Measurements from ENCODE around the gene FAM162A.
"Not testable (repeated sequence)": the region's sequence is repeated elsewhere in the genome, so short reads cannot be mapped to it uniquely, and the experiment has no call there.

FAM162A gene

DNA sequence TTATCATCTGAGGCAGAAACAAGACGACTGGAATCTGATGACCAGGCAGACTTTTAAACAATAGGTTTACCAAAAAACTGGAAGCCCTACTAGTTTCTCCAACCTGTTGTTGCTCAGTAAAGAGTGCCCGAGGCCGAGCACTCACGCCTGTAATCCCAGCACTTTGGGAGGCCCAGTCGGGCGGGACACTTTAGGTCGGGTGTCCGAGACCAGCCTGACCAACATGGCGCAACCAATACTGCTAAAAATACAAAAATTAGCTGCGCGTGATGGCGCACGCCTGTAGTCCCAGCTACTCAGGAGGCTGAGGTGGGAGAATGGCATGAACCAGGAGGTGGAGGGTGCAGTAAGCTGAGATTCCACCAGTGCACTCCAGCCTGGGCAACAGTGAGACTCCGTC, 33.0 kb downstream of the FAM162A start:
- DNase-seq (ENCODE audit: low read depth, low spot score), result no peak

DNA sequence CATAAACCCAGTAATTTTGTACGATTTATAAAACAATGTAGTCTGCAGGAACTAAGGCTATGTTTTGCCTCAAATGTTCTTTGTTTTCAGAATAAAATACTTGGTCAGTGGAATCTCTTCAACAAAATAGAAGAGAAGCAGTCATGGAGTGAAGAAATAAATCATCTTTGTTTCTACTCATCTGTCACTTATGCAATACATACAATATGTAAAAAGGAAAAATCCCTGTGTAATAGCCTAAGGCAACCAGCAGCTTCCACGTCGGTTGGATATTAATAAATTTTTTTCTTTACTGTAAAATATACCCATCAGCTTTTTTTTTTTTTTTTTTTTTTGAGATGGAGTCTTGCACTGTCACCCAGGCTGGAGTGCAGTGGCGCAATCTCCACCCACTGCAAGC, 37.1 kb downstream of the FAM162A start:
- no peak for DNase-seq (ENCODE audit: low read depth, low spot score)

DNA sequence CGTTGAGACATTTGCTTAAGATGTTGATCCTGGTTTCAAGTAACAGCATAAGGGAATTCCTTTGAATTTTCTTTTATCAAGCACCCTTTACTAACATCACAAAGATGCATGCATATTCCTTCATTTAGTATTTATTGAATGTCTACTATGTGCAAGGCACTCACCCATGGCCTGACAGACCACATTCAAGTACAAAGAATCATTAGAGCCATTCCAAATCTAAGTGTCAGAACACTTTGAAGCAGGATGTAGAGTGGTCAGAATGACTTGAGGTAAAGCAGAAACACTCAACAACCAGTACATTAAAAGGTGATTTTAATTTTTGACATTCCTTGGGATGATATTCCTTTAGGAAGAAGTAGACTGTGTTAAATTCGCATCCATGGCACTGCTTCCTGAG, 37.9 kb downstream of the FAM162A start:
- no peak for DNase-seq (ENCODE audit: low read depth, low spot score)

DNA sequence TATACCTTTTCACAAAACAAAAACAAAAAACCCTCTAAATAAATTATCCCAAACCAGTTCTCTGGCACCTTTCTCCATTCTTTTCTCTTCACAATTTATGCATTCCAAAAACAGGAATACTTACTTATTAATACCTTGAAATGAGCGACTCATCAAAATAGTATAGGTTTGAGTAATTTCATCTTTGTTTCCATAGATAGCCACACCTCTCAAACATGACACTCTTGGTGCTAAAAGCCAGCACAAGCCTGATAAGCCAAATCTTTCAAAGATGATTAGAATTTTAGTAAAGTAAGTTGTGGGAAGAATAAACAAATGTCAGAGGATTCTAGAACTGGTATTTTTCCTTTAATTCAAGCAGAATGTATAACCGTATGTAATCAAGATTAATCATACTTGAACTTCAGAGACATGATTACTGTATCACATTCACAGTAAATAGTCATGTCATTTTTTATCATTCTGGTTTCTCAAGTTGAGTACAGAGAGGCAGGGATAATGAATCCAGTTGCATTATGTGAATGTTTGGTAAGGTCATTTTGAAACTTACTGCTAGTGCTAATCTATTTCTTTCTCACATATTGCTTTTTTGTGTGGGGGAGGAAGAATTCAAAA, 44.0 kb downstream of the FAM162A start:
- no peak for DNase-seq (ENCODE audit: low read depth, low spot score)

DNA sequence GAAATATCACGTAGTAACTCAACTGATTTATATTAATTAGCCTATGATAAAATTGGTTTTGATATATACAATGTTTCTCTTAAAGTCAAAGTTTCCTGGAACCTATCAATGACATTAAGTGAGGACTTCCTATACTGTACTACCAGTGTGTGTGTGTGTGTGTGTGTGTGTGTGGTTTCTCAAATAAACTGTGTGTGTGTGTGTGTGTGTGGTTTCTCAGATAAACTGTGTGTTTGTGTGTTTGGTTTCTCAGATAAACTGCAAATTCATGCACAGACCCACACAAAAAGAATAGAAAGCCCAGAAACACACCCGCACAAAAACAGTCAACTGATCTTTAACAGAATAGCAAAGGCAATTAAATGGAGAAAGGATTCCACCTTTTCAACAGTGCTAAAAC, 46.4 kb downstream of the FAM162A start:
- DNase-seq (ENCODE audit: low read depth, low spot score), result no peak

DNA sequence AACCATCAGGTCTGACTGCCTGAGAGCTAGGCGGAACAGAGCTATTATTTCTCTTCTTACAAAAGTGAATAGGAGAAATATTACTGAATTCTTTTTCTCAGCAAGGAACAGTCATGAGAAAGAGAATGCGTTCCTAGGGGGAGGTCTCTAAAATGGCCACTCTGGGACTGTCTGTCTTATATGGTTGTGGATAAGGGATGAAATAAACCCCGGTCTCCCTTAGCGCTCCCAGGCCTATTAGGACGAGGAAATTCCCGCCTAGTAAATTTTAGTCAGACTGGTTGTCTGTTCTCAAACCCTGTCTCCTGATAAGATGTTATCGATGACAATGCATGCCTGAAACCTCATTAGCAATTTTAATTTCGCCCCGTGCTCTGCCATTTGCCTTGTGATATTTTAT, 52.0 kb downstream of the FAM162A start:
- no peak for DNase-seq (ENCODE audit: low read depth, low spot score)

DNA sequence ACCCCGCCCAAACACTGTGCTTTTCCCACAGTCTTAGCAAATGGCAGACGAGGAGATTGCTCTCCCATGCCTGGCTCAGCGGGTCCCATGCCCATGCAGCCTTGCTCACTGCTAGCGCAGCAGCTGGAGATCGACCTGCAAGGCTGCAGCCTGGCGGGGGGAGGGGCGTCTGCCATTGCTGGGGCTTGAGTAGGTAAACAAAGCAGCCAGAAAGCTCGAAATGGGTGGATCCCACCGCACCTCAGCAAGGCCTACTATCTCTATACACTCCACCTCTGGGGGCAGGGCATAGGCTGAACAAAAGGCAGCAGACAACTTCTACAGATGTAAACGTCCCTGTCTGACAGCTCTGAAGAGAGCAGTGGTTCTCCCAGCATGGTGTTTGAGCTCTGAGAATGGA, 59.1 kb downstream of the FAM162A start:
- no peak for DNase-seq (ENCODE audit: low read depth, low spot score)

DNA sequence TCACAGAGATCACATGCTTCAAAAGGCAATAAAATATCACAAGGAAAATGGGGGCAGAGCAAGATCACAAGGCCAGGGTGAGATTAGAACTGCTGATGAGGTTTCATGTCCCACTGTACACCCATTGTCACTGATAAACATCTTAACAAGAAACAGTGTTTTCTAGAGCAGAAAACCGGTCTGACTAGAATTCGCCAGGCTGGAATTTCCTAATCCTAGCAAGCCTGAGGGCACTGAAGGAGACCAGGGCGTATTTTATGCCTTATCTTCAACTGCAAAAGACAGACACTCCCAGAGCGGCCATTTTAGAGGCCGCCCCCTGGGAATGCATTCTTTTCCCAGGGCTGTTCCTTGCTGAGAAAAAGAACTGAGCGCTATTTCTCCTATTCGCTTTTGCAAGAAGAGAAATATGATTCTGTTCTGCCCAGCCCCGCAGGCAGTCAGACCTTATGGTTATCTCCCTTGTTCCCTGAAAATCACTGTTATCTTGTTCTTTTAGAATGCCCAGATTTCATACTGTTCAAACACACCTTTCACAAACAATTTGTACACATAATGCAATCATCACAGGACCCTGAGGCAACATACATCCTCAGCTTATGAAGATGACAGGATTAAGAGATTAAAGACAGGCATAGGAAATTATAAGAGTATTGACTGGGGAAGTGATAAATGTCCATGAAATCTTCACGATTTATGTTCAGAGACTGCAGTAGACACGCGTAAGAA, 59.9 kb downstream of the FAM162A start:
- not testable (repeated sequence) for DNase-seq (ENCODE audit: low read depth, low spot score)

DNA sequence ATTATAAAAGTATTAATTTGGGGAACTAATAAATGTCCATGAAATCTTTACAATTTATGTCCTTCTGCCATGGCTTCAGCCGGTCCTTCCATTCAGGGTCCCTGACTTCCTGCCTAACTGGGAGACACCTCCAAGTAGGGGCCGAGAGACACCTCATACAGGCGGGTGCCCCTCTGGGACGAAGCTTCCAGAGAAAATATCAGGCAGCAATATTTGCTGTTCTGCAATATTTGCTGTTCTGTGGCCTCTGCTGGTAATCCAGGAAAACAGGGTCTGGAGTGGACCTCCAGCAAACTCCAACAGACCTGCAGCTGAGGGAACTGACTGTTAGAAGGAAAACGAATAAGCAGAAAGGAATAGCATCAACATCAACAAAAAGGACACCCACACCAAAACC, 60.5 kb downstream of the FAM162A start:
- not testable (repeated sequence) for DNase-seq (ENCODE audit: low read depth, low spot score)

DNA sequence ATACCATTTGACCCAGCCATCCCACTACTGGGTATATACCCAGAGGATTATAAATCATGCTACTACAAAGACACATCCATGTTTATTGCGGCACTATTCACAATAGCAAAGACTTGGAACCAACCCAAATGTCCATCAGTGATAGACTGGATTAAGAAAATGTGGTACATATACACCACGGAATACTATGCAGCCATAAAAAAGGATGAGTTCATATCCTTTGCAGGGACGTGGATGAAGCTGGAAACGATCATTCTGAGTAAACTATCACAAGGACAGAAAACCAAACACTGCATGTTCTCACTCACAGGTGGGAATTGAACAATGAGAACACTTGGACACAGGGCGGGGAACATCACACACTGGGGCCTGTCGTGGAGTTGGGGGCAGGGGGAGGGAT, 64.2 kb downstream of the FAM162A start:
- DNase-seq (ENCODE audit: low read depth, low spot score), result not testable (repeated sequence)

DNA sequence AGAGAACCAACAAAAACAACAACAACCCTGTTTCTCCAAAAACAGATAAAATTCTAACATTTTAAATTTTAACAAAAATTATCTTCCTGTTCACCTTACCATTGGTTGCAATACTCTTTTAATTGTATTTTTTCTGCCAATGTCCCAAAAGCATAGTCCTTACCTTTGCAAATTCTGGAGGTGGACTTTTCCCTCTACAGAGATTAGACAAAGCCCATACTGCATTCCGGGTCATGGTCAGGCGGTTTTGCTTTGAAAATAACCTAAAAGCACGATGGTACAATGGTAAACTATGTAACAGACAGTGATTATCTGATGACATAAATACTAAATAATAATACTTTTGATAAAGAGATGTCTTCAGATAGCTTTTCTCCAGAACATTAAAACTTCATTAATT, 67.4 kb downstream of the FAM162A start:
- DNase-seq (ENCODE audit: low read depth, low spot score), result no peak

DNA sequence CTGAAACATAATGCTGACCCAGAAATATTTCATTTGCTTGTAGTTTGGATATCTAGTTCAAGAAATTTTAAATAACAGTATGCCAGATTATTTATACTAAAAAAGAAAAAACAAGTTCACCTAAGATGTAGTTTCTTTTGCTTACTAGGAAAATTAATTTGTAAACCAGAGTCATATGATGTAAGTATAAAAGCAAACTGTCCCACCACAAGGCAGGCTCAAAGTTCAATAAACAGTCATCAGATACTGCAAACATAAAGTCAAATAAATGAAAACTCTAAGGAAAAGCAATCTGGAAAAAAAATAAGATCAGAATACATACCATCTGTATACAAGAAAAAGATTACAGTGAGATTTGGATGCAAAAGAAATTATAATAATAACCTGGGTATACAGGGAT, 72.1 kb downstream of the FAM162A start:
- no peak for DNase-seq (ENCODE audit: low read depth, low spot score)

DNA sequence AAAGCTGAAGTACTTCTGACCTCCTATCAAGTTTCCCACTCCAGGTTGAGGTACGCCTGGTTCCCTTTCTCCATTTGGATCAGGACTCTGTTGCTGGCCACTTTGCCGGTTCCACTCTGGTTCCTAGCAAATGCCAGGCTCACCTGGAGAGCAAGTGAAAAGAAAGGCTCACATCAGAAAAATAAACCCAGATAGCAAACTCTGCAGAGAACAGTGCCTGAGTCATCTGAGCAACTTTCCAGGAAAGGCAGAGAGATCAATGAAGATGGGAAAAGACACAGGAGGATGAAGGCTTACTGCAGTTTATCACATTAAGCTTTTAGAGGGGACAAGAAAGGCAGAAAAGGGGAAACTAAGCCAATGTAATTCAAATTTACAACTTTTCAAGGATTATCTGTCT, 73.7 kb downstream of the FAM162A start:
- no peak for DNase-seq (ENCODE audit: low read depth, low spot score)

DNA sequence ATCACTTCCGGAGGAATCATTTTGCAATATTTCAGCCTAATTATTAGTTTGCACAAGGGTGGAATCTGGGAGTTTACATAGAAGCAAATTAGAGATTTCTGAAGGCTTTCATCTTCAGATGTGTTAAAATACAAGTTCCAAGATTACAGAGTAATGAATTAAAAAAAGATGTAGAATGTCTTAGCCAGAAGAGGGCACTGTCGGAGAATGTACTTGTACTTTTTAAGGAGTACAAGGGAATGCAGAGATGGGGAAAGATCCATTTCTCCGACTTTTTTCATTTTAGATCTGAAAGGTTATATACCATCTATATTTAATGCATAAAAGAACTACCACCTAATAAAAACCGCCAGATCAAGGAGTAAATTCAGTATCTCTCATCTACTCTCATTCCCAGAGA, 75.0 kb downstream of the FAM162A start:
- no peak for DNase-seq (ENCODE audit: low read depth, low spot score)

DNA sequence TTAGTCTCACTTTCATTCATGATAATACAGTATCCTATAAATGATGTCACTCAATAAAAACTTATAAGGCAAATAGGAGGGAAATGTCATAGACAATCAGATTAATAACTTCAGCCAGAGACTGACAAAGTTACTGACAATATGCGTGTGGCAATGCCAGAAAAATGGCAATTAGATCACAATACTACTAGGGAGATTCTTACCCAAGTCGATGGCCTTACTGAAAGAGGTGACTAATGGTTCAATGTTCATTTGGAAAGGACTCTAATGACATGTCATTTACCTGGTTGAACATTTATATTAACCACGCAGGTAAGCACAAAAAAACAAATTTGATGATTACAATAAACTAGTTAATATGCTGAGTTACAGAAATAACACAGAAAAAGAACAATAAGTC, 77.8 kb downstream of the FAM162A start:
- DNase-seq (ENCODE audit: low read depth, low spot score), result no peak

All from brain pericyte (primary cell).